ENCODE results near the gene PGM2L1.

PGM2L1 gene

DNA sequence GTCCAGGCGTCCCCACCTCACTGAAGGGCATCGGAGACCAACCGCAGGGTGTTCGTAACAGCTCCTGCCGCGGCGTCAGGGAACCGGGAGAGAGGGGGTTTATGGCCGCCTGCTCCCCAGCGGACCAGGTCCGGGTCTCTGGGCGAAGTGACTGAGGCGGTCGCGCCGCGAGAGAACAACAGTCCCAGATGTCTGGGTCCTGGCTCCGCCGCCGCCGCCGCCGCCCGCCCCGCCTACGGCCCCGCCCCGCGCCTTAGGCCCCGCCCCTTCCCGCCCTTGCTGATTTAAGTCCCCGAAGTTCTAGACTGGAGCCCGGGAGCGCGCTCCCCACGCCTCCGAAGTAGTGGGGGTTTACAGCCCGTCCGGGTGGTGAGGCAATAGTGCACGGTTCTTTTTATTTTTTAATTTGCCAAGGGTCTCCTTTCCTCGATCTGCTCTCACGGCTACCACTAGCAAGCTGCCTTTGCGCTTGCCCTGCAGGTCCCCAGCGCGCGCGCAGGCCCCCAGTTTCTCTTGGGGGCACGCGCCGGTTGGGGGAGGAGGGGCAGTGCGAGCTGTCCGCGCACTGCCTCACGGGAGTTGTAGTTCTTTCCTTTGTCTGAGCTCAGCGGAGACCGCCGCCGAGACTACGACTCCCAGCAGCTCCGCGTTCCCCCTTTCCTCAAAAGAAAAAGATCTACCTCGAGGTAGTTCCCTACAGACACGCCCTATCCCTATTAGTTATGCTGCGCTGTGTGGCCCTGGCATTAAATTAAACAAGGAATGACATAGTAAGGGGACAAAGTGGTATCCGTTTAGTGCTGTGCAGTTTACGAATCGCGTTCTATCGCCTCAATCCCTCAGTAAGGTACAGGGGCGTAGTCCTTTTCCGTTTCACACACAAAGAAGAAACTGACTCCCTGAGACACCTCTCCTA, at the start of gene PGM2L1:
Gene PGM2L1, minus strand, starts transcription at position 190 of the 916 bp plus-strand sequence. CDS start 272 bp downstream, outside the sequence.
- Histone ChIP-seq H3K4me1 (ENCODE audit: insufficient read depth, low read length) (no peaks in the 10 kb centered on the region), H3K9ac (ENCODE audit: low read depth, low read length) (peak within 1 kb of the TSS; percentile 83), H3K9me3 (ENCODE audit: control insufficient read depth, insufficient read depth, low read length) (no peaks in the 10 kb centered on the region), H3K36me3 (ENCODE audit: insufficient read depth, low read length) (no peaks in the 10 kb centered on the region)

DNA sequence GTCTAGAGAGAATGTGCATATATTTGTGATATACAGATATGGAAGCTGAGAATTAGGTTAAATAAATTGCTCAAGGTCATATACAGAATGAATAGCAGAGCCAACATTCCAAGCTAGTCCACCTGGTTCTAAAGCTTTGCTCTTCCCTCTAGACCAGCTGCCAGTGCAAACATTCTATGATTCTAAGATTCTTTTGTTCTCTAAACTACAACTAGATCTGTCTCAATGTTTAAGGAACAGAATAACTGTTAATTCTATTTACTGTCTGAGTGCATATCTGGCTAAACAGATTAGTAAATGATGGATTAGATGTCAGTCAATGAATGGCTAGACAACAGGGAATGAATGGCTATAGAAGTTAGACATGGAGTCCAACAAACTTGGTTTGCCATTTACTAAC, 49.5 kb upstream of the PGM2L1 start:
- Histone ChIP-seq H3K9ac (ENCODE audit: low read depth, low read length) (no peak overlapping the region), H3K4me1 (ENCODE audit: insufficient read depth, low read length) (peaks cover 6% of the 10 kb centered on the region; the same call in 1 of the 2 replicates)

DNA sequence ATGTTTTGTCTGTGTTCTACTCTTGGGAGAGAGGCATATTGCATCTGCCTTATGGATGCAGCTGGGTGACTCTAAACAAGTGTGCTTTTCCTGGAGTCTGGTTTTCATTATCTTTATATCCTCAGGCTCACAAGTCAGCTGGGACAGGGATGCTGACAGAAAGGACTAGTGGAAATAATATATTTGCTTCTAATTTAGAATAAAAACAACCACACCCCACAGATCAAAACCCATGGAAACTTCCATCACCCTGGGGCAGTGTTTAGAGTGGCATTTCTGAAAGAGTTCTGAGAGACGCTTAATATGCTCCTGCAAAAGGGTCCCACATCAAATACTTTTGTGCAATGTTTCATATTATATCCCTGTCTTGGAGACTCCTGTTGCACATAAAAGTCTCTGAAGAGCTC, 48.3 kb upstream of the PGM2L1 start:
- Histone ChIP-seq H3K36me3 (ENCODE audit: insufficient read depth, low read length) (no peaks in the 10 kb centered on the region), H3K9me3 (ENCODE audit: control insufficient read depth, insufficient read depth, low read length) (no peaks in the 10 kb centered on the region), H3K4me1 (ENCODE audit: insufficient read depth, low read length) (peaks cover 6% of the 10 kb centered on the region; the same call in 1 of the 2 replicates), H3K9ac (ENCODE audit: low read depth, low read length) (no peak overlapping the region)

More for the DNA sequence above, 49.5 kb upstream of the PGM2L1 start:
- H3K36me3 ChIP-seq (ENCODE audit: insufficient read depth, low read length) = no peaks in the 10 kb centered on the region
- H3K9me3 ChIP-seq (ENCODE audit: control insufficient read depth, insufficient read depth, low read length) = no peaks in the 10 kb centered on the region

DNA sequence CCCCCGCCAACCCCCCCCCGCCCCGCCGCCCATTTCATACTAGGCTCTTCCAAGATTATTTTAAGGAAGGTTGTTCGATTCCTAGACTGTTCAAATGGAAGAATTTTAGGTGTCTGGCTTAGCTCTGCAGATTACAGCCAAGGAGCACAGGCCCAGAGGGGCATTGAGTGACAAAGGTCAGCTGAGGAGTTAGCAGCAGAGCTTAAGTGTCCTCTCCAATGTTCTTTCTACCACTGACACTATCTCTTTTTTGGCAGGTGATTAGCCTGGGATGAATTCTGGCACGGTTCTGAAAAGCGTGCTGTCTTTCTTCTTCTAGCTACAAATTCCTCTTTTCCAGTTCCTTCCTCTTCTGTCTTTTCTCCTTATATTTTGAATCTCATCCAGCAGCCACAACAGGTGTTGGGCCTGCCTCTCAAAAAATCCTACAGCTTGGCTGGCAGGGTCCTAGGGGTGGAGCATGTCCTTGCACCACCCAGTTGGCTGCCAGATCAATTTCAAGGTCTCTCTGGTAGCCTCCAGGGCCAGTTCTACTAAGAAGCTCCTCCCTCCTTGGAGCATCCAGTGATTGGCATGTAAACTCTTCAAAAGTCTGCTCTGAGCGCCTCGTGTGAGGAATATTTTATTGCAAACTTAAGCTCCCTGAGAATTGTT, 46.1 kb upstream of the PGM2L1 start:
- no peaks in the 10 kb centered on the region for H3K36me3 ChIP-seq (ENCODE audit: insufficient read depth, low read length)
- peaks cover 6% of the 10 kb centered on the region; the same call in 1 of the 2 replicates for H3K4me1 ChIP-seq (ENCODE audit: insufficient read depth, low read length)
- no peak overlapping the region for H3K9ac ChIP-seq (ENCODE audit: low read depth, low read length)
- no peaks in the 10 kb centered on the region for H3K9me3 ChIP-seq (ENCODE audit: control insufficient read depth, insufficient read depth, low read length)

DNA sequence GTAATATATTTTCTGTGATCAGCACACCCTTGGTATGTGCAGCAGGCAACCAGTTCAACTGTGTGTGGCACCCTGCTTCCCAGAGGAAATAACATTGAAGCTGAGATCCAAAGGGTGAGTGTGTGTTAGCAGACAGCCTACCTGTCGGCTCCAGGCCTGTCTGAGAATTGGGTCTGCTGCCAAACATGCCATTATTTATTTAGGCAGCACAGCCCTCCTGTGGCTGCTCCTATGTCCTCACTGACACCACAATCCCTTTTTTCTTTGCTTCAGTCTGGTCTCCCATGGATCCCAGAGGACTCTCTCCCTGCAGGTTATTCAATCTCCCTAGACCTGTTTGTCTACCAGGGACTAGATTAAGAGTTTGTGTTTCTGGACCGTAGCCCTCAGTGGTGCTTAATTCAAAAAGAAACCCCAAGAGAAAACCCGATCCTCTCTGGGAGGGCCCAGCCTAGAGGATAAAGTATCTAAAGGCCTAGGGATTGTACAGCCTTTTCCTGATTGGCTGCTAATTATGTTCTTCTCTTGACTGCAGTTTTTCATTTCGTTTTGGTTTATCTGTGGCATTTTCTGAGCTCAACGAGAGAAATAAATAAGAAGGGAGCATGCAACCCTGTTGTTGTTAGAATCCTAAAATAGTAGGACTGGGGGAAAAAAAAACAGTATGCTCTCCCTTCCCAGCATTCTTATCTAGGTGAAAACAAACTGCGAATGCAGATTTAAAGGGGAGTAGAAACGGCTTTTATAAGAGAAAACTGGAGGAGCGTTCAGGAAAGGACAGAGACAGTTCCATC, 45.0 kb upstream of the PGM2L1 start:
- H3K36me3 ChIP-seq (ENCODE audit: insufficient read depth, low read length) = no peaks in the 10 kb centered on the region
- H3K4me1 ChIP-seq (ENCODE audit: insufficient read depth, low read length) = peaks cover 6% of the 10 kb centered on the region; the same call in 1 of the 2 replicates
- H3K9ac ChIP-seq (ENCODE audit: low read depth, low read length) = no peak overlapping the region
- H3K9me3 ChIP-seq (ENCODE audit: control insufficient read depth, insufficient read depth, low read length) = no peaks in the 10 kb centered on the region

DNA sequence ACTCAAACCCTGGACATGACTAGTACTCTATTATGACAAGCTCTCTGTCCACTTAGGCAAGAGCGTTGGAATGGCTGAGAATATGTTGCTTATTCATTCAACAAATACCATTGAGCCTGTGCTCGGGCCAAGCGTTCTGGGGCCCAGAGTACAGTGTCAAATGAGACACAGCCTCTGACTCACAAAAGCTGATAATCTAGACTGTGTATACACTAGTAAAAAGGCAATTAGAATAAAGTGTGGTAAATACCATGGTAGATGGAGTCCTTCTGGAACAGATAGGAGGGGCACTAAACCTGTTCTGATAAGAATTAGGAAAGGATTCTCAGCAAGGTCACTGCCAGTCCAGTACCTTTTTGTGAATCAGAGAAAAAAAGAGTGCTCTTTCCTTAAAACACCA, 44.4 kb upstream of the PGM2L1 start:
- Histone ChIP-seq H3K4me1 (ENCODE audit: insufficient read depth, low read length) (peaks cover 6% of the 10 kb centered on the region; the same call in 1 of the 2 replicates), H3K9me3 (ENCODE audit: control insufficient read depth, insufficient read depth, low read length) (no peaks in the 10 kb centered on the region), H3K9ac (ENCODE audit: low read depth, low read length) (no peak overlapping the region)

DNA sequence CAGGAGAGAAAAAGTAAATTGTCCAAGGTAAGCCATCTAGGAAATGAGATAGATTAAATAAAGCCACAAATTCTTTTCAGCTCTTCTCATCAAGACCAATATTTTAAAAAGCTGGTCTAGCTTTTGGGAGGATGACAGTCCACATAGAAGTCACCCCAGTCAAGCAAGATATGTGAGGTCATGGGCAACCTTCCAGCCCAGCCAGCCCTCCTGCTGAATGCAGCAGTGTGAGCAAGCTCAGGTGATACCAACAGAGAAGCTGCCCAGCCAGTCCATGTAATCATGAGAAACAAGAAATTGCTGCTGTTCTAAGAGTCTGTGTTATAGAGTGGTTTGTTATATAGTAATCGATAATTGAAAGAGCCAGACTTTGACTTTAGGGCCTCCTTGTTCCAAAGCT, 40.4 kb upstream of the PGM2L1 start:
- H3K9me3 ChIP-seq (ENCODE audit: control insufficient read depth, insufficient read depth, low read length) = no peaks in the 10 kb centered on the region
- H3K9ac ChIP-seq (ENCODE audit: low read depth, low read length) = no peak overlapping the region
- peaks cover 6% of the 10 kb centered on the region; the same call in 1 of the 2 replicates for H3K4me1 ChIP-seq (ENCODE audit: insufficient read depth, low read length)
- no peaks in the 10 kb centered on the region for H3K36me3 ChIP-seq (ENCODE audit: insufficient read depth, low read length)

More for the DNA sequence above, 44.4 kb upstream of the PGM2L1 start:
- H3K36me3 ChIP-seq (ENCODE audit: insufficient read depth, low read length) = no peaks in the 10 kb centered on the region

DNA sequence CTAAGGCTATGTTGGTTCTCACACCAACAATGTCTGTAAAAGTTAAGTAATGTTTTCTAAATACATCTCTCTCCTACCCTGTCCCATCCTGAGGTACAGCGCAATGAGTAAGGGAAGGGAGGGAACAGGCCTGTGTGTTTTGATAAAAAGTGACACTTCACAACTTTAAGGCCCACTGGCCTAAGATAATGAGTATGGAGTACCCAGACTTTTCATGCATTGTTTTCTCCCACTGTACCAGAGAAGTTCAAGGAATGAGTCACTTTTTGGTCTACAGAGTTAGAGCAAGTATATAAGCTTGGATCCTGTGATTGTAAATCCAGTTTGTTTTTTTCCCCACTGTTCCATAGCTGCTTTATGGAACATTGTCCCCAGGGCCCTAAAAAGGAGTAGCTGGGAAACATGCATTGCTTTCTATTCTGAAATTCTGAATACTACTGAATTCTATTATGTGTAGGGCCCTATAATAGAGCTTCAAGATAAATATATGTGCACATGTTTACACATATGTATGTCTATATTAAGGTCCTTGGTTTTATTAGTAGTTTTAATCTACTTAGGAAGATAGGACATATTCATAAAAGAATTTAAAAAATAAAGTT, 39.3 kb upstream of the PGM2L1 start:
- Histone ChIP-seq H3K36me3 (ENCODE audit: insufficient read depth, low read length) (no peaks in the 10 kb centered on the region), H3K9me3 (ENCODE audit: control insufficient read depth, insufficient read depth, low read length) (no peaks in the 10 kb centered on the region), H3K4me1 (ENCODE audit: insufficient read depth, low read length) (no peaks in the 10 kb centered on the region), H3K9ac (ENCODE audit: low read depth, low read length) (no peak overlapping the region)

DNA sequence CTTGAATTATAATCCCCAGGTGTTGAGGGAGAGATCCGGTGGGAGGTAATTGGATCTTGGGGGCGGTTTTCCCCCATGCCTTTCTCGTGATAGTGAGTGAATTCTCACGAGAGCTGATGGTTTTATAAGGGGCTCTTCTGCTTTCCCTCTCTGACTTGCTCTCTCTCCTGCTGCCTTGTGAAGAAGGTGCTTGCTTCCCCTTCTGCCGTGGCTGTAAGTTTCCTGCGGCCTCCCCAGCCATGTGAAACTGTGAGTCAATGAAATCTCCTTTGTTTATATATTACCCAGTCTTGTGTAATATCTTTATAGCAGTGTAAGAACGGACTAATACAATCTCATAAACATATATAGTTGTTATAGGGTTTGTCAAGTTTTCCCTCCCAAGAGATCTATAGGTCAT, 36.3 kb upstream of the PGM2L1 start:
- H3K9me3 ChIP-seq (ENCODE audit: control insufficient read depth, insufficient read depth, low read length) = no peaks in the 10 kb centered on the region
- H3K36me3 ChIP-seq (ENCODE audit: insufficient read depth, low read length) = no peaks in the 10 kb centered on the region
- no peaks in the 10 kb centered on the region for H3K4me1 ChIP-seq (ENCODE audit: insufficient read depth, low read length)
- H3K9ac ChIP-seq (ENCODE audit: low read depth, low read length) = no peak overlapping the region

DNA sequence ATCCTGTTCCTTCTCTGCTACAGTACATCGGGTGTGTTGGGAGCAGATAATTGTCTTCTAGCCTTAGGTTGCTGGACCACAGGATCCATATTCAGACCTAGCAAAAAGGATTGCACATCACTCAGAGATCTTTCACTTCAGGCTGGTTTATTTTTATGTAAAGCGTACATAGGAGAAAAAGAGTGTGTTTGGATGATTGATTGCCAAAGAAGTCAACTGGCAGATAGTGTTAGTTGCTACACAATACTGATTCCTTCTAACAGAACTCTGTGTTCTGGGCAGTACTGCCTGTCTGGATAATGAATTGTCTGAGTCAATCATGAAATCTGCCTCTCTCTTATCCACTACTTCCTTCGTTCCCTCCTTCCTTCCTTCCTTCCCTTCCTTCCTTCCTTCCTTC, 31.0 kb upstream of the PGM2L1 start:
- no peaks in the 10 kb centered on the region for H3K4me1 ChIP-seq (ENCODE audit: insufficient read depth, low read length)
- H3K36me3 ChIP-seq (ENCODE audit: insufficient read depth, low read length) = no peaks in the 10 kb centered on the region
- H3K9me3 ChIP-seq (ENCODE audit: control insufficient read depth, insufficient read depth, low read length) = no peaks in the 10 kb centered on the region
- no peak overlapping the region for H3K9ac ChIP-seq (ENCODE audit: low read depth, low read length)

DNA sequence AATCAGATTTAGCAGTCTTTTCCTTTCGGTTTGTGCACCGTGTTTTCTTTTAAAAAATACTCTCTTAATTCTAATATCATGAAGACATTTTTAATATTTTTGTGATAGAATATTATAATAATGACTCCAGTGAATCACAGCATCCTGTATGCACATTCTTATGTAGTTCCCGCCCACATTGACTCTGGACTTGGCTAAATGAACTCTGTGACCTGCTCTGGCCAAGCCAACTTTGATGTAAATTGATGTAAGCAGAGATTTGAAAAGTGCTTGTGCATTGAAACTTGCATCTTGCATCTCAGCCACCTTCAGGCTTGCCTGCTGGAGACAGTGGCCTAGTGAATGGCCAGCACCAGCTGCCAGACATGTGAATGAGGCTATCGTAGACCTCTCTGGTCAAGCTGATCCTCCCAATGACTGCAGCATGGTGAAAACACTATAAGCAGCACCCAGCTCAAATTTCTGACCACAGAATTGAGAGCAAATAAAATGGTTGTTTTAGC, 29.2 kb upstream of the PGM2L1 start:
- no peaks in the 10 kb centered on the region for H3K9me3 ChIP-seq (ENCODE audit: control insufficient read depth, insufficient read depth, low read length)
- H3K36me3 ChIP-seq (ENCODE audit: insufficient read depth, low read length) = no peaks in the 10 kb centered on the region
- no peaks in the 10 kb centered on the region for H3K4me1 ChIP-seq (ENCODE audit: insufficient read depth, low read length)
- no peak overlapping the region for H3K9ac ChIP-seq (ENCODE audit: low read depth, low read length)

DNA sequence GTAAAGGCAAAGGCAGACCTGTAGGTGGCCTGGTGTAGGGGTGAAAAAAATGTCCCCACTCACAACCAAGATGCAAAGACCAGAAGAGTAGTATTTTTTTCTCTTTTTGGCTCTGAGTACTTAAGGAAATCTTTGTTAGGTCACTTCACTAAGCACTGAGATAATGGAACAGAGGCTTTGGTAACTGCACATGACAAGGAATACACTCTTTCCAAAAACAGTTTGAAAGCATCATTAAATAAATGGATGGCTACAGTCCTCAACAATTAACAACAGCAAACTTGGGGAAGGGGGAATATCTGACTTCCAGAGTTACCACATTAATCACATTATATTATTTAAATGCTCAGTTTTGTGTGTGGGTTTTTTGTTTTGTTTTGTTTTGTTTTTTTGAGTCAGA, 26.9 kb upstream of the PGM2L1 start:
- no peak overlapping the region for H3K9ac ChIP-seq (ENCODE audit: low read depth, low read length)
- no peaks in the 10 kb centered on the region for H3K9me3 ChIP-seq (ENCODE audit: control insufficient read depth, insufficient read depth, low read length)
- no peaks in the 10 kb centered on the region for H3K4me1 ChIP-seq (ENCODE audit: insufficient read depth, low read length)
- no peaks in the 10 kb centered on the region for H3K36me3 ChIP-seq (ENCODE audit: insufficient read depth, low read length)

DNA sequence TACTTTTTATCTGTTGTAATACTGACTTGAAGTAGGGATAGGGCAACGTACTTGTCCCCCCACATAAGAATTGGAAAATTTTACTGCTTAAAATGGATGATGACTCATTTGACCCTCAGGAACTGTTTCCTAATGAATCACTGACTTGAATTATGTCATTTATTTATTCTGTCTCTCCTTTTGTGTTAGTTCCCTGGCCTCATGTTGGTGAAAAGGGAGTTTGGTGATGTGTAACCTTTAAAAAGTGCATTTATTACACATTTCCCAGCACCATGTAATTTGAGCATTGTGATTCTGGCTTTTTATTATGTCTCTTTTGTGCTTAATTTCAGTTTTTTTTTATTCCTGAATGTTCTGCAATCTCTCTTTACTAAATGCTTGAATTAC, 20.3 kb upstream of the PGM2L1 start:
- Histone ChIP-seq H3K9me3 (ENCODE audit: control insufficient read depth, insufficient read depth, low read length) (no peaks in the 10 kb centered on the region; the same call in 1 of the 2 replicates), H3K36me3 (ENCODE audit: insufficient read depth, low read length) (no peaks in the 10 kb centered on the region), H3K4me1 (ENCODE audit: insufficient read depth, low read length) (no peaks in the 10 kb centered on the region; the same call in 1 of the 2 replicates), H3K9ac (ENCODE audit: low read depth, low read length) (no peak overlapping the region)
